GM19043 (cell line): ENCODE results near the gene STARD4.
A peak's percentile ranks its signal among the peaks of the same experiment; 100 is the strongest.

Source experiments
- ATAC-seq: cut with Tn5 transposase; IDR thresholded peaks from one replicate; pipeline ENCODE4 v1.9.1; 2021; ENCODE audit warnings: low read depth; ENCODE audit not compliant: unreplicated experiment

STARD4 gene

GRCh38 chr5:111478266-111478665 lies 34.1 kb downstream of the STARD4 start:
- no peak for ATAC-seq

DNA sequence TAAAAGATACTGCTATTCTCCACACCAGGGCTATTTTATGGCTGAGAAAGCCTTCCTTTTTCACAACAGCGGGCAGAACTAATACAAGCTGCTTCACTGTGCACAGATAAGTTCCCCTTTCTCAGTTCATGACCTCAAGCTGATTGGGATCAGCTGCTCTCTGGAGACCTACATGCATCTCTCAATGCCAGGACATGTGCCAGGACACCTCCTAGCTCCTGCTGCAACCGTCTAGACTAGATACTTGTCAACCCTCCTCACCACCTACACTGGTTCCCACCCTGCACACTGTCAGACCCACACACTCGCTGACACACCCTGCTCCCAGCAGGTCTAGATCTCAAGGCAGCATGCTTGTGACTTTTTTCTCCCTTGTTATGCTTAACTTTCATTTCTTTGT lies 39.8 kb downstream of the STARD4 start:
- peak; percentile 67 for ATAC-seq

- ATAC-seq, result no peak
Observed at GRCh38 chr5:111472096-111472495, 40.2 kb downstream of the STARD4 start.

- ATAC-seq, result no peak
Observed at GRCh38 chr5:111469903-111470302, 42.4 kb downstream of the STARD4 start.

DNA sequence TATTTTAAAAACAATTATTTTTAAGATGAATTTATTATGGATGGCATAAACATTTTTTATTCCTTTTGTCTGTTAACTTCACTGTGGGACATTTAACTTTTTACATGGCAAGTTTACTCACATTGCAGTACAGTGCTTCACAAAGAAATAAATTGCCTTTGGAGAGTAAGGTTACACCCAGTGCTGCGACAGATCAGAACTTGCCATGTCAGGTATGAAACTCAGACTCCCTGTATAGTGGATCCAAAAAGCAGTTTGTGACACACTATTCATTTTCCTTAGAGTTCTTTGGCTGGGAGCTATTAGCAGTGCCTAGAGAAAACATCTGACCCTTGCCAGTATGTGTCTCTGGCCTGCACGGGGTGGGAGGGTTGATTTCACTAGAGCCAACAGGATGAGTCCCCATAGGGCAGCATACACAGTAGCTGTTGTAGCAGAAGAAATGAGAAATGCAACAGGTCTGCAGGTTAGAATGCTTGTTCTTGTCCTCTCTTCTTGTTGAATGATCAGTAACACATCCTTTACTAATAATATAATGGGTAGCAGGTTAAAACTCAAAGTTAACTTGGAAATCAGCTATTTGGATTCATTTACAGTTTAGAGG lies 42.9 kb downstream of the STARD4 start:
- no peak for ATAC-seq

DNA sequence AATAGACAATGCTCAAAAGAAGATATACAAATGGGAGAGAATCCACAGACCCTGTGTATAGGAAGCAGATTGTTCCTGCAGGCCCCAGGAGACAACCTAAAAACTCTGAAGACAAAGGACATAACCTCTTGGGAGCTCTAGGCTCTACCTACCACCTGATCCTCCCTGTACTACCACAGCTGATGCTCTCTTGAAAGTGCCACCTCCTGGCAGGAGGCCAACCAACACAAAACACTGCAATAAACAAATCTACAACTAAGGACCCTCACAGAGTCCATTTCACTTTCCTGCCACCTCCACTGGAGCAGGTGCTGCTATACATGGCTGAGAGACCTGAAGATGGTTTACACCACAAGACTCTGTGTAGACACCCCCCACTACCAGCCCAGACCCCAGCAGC lies 49.0 kb downstream of the STARD4 start:
- no peak for ATAC-seq

GRCh38 chr5:111461934-111462333 lies 50.4 kb downstream of the STARD4 start:
- no peak for ATAC-seq

DNA sequence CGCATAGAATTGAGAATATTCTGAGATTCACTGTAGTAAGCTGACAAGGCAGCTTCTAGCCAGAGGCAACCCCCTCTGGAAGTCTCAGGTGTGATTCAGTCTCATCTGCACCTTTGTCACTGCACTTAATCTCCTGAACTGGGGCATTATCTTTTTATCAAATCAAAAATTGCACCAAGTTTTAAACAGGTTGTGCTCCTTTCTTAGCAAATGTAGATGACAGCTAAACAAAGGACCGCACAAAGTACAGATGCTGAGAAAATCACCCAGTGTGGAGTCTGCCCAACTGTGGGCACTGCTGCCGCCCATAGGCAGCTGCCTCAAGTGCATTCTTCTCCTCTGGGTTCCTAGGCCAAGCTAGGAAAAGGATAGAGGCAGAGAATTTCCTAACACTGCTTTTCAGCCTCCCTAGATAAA lies 51.1 kb downstream of the STARD4 start:
- ATAC-seq, result no peak

DNA sequence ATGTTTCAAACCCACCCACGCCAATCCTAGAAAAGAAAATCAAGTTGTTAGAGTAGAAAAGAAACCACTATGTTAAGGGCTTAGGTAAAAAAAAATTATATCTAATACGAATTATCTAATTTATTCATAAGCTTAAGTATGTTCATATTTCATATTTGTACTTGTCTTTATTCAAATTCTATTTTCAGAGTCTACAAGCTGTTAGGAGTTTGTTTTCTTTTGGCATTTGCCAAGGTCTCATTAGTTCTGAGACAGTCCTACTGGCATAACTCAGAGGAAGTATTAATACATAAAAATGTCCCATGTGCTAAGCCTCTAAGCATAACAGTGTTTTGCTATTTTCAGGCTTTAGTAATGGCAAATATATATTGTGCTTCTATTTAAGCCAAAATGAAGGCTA lies 57.6 kb downstream of the STARD4 start:
- no peak for ATAC-seq

GRCh38 chr5:111454198-111454622 lies 58.1 kb downstream of the STARD4 start:
- ATAC-seq, result no peak

- ATAC-seq, result no peak
Observed at GRCh38 chr5:111453747-111454146, 58.6 kb downstream of the STARD4 start.

- ATAC-seq, result no peak
Observed at GRCh38 chr5:111453295-111453694, 59.0 kb downstream of the STARD4 start.

GRCh38 chr5:111447822-111448221 lies 64.5 kb downstream of the STARD4 start:
- no peak for ATAC-seq

- no peak for ATAC-seq
Observed at GRCh38 chr5:111447099-111447498, 65.2 kb downstream of the STARD4 start.
